ENCODE results near the gene MYH6.
"Not testable (repeated sequence)": the region's sequence is repeated elsewhere in the genome, so short reads cannot be mapped to it uniquely, and the experiment has no call there.

Gene MYH6
- 0 to 0.09 (median 0) reads per million in 4 experiments for total RNA-seq

GRCh38 chr14:23407516-23408306, at the start of gene MYH6:
TSS of gene MYH6 (minus strand) at chr14:23408273. CDS start at chr14:23407223, 1,050 bp downstream.
- no peak for DNase-seq

GRCh38 chr14:23456883-23457586, 49.0 kb upstream of the MYH6 start:
- not testable (repeated sequence) for DNase-seq

- DNase-seq, result no peak
Measured at GRCh38 chr14:23454445-23454856, 46.4 kb upstream of the MYH6 start.

DNA sequence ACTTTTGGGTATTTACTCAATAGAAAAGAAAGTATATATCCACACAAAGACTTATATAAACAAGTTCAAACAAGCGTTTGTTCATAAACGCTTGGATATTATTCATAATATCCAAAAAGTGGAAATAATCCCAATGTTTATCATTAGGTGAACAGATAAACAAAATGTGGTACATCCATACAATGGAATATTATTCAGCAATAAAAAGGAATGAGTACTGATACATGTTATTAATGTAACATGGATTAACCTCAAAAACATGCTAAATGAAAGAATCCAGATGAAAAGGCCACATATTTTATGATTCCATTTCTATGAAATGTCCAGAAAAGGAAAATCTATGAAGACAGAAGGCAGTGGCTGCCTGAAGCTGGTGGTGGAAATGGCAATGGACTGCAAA, 44.2 kb upstream of the MYH6 start:
- DNase-seq, result no peak

- DNase-seq, result no peak
Measured at GRCh38 chr14:23450379-23450778, 42.3 kb upstream of the MYH6 start.

DNA sequence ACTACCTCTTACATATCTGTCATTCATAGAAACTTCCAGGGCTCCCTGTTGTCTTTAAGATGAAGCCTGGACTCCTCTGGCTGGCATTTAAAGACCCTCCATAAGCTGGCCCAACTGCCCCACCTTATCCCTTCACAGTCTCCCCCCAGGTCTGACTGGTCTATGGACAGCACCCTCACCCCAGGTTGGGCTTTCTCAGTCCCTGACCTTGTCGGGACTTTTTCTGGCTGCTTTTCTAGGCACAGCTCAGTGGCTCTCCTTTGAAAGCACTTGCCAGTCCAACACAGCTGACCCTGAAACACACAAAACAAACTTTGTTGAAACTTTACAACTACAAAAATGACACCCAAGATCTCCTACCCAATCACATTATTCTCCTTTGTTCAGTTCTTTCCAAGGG, 41.2 kb upstream of the MYH6 start:
- DNase-seq, result no peak

- no peak for DNase-seq
Measured at GRCh38 chr14:23447361-23448350, 39.6 kb upstream of the MYH6 start.

DNA sequence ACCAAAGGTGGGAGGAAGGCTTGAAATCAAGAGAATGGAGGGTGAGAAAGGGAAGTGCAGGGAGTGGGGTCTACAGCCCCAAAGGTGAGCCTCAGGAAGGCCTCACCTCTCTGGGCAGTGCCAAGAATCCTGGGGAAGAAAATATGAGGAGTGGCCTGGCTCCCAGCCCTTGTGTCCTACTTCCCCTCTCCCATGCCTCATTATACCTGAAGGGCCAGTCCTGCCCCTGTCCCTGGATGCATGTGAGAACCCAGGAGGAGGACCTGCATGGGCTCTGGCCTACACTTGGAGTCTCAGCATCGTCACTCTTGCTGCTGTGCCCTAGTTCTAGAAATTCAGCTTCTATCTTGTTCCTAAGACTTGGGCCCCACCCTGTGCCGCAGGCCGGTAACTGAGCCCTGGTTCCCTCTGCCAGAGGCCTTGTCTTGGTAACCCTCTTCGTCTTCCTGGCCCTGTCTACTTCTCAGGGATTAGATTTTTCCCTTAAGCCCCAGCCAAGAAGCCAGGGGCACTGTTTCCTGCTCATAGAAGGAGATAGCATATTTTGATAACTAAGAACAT, 38.3 kb upstream of the MYH6 start:
- DNase-seq, result no peak

- DNase-seq, result no peak
Measured at GRCh38 chr14:23445773-23446172, 37.7 kb upstream of the MYH6 start.

- DNase-seq, result no peak
Measured at GRCh38 chr14:23444314-23444713, 36.2 kb upstream of the MYH6 start.

DNA sequence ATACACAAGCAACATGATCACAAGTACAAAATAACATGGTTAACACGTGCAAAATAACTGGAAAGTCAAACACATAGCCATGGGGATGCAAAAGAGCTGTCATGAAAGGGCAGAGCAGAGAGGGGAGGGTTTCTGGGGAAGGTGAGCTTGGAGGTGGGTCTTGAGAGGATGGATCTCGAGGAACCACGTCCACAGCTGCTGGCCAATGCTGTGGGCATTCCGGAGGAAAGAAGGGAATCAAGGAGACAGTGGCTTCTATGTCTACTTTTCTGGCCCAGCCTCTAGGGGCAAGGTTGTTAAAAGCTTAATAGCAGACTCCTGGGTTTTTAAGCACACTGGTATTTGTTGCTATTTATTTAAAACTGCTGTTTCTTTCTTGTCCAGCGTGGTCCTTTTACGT, 35.8 kb upstream of the MYH6 start:
- no peak for DNase-seq

GRCh38 chr14:23443411-23443812, 35.3 kb upstream of the MYH6 start:
- DNase-seq, result no peak

- DNase-seq, result no peak
Measured at GRCh38 chr14:23442721-23443356, 34.8 kb upstream of the MYH6 start.

- DNase-seq, result no peak
Measured at GRCh38 chr14:23441076-23441475, 33.0 kb upstream of the MYH6 start.

DNA sequence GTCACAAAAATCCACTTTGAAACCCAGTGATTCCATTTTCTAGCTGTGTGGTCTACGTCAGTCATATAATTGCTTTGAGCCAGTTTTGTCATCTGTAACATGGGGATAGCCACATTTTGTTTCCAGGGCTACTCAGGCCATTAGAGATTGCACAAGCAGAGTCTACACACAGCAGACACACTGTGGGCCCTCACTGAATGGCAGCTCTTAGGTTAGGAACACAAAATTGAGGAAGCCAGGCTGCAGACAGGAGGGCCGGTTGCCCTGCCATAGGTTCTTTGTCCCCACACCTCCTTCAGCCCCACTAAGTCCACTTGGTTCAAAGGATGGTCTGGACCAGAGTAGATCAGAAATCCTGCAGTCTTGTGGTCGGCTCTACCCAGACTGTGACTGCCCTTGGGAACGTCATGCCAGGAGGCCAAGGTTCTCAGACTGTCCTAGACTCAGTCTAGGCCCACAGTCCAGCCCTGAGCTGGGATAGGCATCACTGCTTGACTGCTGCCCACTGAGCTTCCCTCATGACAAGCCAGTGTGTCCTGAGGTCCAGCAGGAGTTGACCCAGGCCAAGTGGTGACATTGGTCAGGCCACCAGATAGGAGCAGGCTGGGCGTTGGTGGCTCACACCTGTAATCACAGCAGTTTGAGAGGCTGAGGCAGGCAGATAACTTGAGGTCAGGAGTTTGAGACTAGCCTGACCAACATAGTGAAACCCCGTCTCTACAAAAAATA, 31.2 kb upstream of the MYH6 start:
- DNase-seq, result no peak

DNA sequence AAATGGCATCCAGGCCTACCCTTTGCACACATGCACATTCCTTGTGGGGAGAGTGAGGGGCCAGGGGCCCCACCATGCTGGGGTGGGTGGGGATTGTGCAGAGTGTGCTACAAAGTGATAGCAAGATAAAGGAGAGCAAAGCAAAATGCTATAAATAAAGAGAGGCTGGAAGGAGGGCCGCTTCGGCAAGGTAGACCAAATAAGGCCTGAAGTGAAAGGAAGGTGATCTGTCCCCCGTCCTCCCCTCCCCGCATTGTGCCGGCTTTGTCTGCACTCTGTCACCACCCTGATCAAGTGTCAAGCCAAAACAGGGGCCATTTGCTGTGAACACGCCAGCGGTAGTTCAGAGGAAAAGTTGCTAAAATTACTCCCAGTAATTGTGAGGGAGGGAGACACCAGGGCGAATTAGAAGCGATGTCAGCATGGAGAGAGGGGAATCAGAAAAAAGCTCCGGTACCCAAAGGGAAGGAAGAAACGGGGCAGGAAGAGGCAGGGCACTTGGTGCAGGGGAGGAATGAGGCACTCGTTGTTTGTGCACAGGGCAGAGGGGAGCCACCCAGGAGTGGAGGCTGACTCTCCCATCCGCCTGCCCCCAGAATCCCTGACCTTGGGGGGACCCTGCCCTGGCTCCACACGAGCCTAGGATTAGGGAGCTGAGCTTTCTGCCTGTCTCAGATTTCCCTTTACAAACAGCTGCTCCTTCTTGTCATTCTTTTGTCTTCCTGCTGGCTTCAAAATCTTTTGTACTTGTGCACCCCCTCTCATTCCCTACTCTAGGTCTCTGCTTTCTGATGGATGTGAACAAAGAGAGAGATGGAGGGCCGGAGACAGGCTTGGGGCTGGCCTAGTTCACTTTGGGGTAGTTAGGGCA, 30.3 kb upstream of the MYH6 start:
- no peak for DNase-seq

DNA sequence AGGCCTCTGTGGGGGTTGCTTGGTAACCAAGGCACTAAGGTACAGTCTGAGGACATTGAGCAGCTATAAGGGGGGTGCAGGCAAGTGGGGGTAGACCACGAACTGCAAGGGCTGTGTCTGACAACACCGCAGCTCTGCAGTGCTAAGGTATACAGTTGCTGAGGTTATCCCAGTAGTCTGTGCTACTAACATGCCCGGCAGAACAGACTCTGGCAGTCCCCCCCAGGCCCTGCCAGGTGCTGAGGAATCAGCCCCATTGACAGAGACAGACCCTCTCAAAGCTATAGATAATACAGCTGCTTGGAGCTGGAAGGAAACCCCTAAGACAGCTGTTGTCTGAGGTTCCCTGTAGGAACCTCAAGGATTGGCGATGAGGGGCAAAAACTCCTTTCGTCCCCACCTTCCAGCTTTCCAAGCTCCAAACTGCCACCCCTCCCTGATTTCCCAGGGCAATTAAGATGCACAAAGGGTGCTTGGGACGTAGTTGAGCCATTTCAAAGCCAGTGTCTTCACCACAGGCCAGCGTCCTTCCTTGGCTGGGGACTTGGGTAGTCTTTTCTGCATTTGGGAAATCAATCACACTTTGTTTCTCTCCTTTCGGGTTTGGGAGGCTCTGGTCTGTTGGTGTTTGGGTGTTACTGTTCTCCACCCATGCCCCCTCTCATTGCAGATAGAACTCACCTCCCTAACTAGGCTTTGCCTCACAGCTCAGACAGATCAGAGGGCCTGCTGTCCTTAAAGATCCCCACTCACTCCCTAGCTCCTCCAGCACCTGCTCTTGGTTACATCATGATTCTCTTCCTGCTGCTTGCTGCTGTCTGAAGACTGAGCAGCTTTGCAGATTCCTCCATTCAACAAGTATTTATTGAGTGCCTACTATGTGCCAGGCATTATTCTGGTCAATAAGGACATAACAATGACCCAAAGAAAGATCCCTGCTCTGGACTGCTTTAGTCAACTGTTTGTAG, 29.3 kb upstream of the MYH6 start:
- DNase-seq, result no peak

DNA sequence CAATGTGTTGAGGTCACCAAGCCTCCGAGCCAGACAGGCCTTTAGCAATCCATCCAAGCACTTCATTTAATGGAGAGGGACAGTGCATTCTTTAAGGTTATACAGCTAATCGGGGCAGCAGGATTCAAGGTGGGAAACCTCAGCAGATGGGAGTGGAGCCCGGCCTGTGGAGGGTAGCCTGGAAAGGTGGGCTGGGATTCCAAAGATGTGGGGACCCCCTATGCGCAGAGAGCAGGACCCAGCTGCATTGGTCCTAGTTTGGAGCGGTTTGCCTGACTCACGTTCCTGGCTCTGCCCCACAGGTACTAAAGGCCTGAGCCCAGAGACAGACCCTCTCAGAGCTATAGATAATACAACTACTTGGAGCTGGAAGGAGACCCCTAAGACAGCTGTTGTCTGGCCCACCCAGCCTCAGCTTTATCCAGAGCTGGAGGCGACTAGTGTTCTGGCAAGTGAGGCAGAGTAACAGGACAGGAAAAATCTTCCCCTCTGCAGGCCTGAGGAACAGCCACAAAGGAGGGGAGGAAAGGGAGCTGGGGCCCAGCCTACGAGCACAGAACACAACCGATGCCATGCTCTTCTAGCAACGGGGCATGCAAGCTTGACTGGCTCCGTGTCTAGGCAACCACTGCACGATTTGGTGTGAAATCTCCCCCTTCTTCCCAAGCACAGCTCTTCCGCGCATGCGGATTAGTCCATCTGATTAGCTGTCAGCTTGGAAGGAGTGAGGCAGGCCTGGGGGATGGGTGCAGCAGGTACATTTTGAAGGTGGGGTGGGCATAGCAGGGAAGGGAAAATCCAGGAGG, 28.5 kb upstream of the MYH6 start:
- DNase-seq, result no peak
